ENCODE data around the gene GPR89A.
"Not testable (repeated sequence)": the region's sequence is repeated elsewhere in the genome, so short reads cannot be mapped to it uniquely, and the experiment has no call there.

DNA sequence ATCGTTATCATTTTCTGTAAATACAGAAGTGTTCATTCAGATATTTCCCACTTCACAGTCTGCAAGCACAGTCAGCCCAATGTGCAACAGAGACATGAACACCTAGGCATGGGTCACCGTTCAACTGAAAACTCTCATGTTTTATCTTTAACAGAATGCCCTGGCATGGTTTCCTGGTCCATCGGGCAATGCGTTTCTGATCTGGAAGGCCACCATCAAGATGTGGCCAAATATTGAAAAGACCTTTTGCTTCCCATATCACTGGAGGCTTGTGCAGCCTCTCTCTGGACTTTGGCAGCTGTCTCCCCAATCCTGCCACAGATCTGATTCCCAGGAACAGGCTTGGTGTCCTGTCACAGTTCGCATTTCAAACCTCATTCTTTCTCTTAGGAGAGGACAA, 21.0 kb upstream of the GPR89A start:
- TF ChIP-seq, protein P1, sequence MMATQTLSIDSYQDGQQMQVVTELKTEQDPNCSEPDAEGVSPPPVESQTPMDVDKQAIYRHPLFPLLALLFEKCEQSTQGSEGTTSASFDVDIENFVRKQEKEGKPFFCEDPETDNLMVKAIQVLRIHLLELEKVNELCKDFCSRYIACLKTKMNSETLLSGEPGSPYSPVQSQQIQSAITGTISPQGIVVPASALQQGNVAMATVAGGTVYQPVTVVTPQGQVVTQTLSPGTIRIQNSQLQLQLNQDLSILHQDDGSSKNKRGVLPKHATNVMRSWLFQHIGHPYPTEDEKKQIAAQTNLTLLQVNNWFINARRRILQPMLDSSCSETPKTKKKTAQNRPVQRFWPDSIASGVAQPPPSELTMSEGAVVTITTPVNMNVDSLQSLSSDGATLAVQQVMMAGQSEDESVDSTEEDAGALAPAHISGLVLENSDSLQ (IDR thresholded peaks at IDR 0.05) = not testable (repeated sequence)
- TF ChIP-seq EP300 (IDR thresholded peaks at IDR 0.05; ENCODE audit: borderline replicate concordance in 1 of 2, control insufficient read depth in 1 of 2, low read depth in 2 of 2, low read length in 2 of 2); CTCF (IDR thresholded peaks at IDR 0.05 in 2 of 3, conservative IDR thresholded peaks at IDR 0.05 in 1 of 3; ENCODE audit: control insufficient read depth in 2 of 3, extremely low read depth in 1 of 3, insufficient read depth in 1 of 3, low read depth in 3 of 3, low read length in 3 of 3); EZH2 (IDR thresholded peaks at IDR 0.05; ENCODE audit: borderline replicate concordance, control insufficient read depth, low read depth, low read length); RCOR1 (conservative IDR thresholded peaks at IDR 0.05; ENCODE audit: low read depth, low read length); NR2C1 (IDR thresholded peaks at IDR 0.05); JUND (IDR thresholded peaks at IDR 0.05; ENCODE audit: low read depth, low read length); CREB1 (IDR thresholded peaks at IDR 0.05; ENCODE audit: low read depth); SP1 (IDR thresholded peaks at IDR 0.05; ENCODE audit: low read depth, low read length); E4F1 (IDR thresholded peaks at IDR 0.05; ENCODE audit: borderline replicate concordance, partially characterized antibody); RAD21 (IDR thresholded peaks at IDR 0.05; ENCODE audit: insufficient read depth, low read depth, low read length): not testable (repeated sequence)
- TF ChIP-seq, protein P2, sequence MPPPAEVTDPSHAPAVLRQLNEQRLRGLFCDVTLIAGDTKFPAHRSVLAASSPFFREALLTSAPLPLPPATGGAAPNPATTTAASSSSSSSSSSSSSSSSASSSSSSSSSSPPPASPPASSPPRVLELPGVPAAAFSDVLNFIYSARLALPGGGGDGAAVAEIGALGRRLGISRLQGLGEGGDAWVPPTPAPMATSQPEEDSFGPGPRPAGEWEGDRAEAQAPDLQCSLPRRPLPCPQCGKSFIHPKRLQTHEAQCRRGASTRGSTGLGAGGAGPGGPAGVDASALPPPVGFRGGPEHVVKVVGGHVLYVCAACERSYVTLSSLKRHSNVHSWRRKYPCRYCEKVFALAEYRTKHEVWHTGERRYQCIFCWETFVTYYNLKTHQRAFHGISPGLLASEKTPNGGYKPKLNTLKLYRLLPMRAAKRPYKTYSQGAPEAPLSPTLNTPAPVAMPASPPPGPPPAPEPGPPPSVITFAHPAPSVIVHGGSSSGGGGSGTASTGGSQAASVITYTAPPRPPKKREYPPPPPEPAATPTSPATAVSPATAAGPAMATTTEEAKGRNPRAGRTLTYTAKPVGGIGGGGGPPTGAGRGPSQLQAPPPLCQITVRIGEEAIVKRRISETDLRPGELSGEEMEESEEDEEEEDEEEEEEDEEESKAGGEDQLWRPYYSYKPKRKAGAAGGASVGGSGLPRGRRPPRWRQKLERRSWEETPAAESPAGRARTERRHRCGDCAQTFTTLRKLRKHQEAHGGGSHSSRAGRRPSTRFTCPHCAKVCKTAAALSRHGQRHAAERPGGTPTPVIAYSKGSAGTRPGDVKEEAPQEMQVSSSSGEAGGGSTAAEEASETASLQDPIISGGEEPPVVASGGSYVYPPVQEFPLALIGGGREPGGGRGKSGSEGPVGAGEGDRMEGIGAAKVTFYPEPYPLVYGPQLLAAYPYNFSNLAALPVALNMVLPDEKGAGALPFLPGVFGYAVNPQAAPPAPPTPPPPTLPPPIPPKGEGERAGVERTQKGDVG (CRISPR knock-in tag; IDR thresholded peaks at IDR 0.05) = not testable (repeated sequence)

Measured in GM12878 (cell line).